ENCODE results near the gene CYP4F8.
A peak's percentile ranks its signal among the peaks of the same experiment; 100 is the strongest.

The CYP4F8 gene

DNA sequence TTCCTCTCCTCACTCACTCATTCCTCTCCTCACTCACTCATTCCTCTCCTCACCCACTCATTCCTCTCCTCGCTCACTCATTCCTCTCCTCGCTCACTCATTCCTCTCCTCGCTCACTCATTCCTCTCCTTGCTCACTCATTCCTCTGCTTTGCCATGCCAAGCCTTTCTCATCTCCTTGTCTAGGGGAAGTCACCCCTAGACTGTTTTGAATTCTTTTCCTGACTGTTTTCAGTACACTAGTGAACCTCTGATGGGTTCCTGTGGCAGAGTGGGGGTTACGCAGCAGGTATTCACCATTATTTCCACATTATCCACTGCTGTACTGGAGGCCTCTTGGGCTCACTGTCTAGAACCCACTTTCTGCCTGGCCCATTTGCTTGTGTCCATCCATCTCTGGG lies 1.2 kb downstream of the CYP4F8 start:
- TF ChIP-seq EGR1 (IDR thresholded peaks at IDR 0.05) = no peak
- TF ChIP-seq NFIC (IDR thresholded peaks at IDR 0.05) = no peak
- no peak for TF ChIP-seq CEBPB (IDR thresholded peaks at IDR 0.05)
- TF ChIP-seq, protein P1, sequence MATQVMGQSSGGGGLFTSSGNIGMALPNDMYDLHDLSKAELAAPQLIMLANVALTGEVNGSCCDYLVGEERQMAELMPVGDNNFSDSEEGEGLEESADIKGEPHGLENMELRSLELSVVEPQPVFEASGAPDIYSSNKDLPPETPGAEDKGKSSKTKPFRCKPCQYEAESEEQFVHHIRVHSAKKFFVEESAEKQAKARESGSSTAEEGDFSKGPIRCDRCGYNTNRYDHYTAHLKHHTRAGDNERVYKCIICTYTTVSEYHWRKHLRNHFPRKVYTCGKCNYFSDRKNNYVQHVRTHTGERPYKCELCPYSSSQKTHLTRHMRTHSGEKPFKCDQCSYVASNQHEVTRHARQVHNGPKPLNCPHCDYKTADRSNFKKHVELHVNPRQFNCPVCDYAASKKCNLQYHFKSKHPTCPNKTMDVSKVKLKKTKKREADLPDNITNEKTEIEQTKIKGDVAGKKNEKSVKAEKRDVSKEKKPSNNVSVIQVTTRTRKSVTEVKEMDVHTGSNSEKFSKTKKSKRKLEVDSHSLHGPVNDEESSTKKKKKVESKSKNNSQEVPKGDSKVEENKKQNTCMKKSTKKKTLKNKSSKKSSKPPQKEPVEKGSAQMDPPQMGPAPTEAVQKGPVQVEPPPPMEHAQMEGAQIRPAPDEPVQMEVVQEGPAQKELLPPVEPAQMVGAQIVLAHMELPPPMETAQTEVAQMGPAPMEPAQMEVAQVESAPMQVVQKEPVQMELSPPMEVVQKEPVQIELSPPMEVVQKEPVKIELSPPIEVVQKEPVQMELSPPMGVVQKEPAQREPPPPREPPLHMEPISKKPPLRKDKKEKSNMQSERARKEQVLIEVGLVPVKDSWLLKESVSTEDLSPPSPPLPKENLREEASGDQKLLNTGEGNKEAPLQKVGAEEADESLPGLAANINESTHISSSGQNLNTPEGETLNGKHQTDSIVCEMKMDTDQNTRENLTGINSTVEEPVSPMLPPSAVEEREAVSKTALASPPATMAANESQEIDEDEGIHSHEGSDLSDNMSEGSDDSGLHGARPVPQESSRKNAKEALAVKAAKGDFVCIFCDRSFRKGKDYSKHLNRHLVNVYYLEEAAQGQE (IDR thresholded peaks at IDR 0.05; ENCODE audit: low read depth) = no peak
- no peak for TF ChIP-seq RAD21 (IDR thresholded peaks at IDR 0.05; ENCODE audit: low read depth)
- no peak for TF ChIP-seq ZBTB7A (IDR thresholded peaks at IDR 0.05; ENCODE audit: low read depth)

DNA sequence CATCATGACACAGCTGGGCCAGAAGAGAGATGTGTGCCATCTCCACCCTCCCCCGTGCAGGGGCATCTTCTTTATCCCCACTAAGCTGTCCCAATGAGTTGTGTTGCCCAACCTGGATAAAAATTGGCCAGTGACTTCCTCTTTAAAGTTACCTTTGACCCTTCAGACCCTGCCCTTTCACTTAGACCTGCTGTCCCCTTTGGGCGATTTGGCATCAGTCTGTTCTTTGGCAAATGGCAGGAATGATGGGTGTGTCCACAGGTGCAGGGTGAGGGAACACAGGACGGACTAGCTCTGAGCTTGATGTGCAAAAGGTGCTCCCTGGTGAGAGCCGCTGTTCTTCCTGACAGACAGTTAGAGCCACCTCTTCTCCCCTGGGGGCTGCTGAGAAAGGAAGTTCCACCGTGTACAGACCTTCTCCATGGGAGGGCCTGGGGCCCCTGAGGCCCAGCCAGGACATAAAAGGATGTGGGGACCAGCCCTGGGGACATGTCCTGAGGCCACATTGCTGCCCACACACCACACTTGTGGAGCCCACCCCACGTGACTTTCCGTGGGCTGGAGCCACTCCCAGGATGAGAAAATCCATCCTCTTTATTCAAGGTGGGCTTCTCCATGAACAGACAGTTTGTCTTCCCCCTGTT lies 1.7 kb downstream of the CYP4F8 start:
- no peak for TF ChIP-seq CEBPB (IDR thresholded peaks at IDR 0.05)

DNA sequence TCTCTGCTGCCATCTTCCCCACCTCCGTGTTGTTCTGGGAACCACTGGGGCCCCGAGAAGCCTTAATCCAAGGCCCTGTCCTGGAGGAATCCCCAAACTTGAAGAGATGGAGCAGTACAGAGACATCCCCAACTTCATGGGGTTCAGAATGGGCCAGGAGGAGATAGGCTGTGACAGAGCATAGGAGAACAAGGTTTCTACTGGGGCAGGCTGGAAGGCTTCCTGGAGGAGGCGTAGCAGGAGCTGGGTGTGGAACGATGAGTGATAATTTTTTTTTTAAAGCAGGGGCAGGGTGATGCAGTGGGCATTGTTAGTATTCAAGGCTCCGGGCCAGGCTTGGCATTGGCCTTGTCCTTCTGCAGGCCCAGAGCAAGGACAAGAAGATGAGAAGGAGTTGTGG lies 3.3 kb downstream of the CYP4F8 start:
- no peak for TF ChIP-seq EP300 (IDR thresholded peaks at IDR 0.05; ENCODE audit: borderline replicate concordance)
- TF ChIP-seq FOXM1 (IDR thresholded peaks at IDR 0.05; ENCODE audit: borderline replicate concordance, low read depth) = no peak
- TF ChIP-seq EGR1 (IDR thresholded peaks at IDR 0.05) = no peak
- TF ChIP-seq, protein P2, sequence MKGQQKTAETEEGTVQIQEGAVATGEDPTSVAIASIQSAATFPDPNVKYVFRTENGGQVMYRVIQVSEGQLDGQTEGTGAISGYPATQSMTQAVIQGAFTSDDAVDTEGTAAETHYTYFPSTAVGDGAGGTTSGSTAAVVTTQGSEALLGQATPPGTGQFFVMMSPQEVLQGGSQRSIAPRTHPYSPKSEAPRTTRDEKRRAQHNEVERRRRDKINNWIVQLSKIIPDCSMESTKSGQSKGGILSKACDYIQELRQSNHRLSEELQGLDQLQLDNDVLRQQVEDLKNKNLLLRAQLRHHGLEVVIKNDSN (IDR thresholded peaks at IDR 0.05) = no peak
- TF ChIP-seq CREB1 (IDR thresholded peaks at IDR 0.05; ENCODE audit: low read depth) = no peak
- TF ChIP-seq TAF1 (IDR thresholded peaks at IDR 0.05; ENCODE audit: low read depth) = no peak
- TF ChIP-seq, protein P3, sequence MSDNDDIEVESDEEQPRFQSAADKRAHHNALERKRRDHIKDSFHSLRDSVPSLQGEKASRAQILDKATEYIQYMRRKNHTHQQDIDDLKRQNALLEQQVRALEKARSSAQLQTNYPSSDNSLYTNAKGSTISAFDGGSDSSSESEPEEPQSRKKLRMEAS (IDR thresholded peaks at IDR 0.05) = no peak
- no peak for TF ChIP-seq TCF12 (IDR thresholded peaks at IDR 0.05; ENCODE audit: low read depth)
- TF ChIP-seq ZBTB7A (IDR thresholded peaks at IDR 0.05; ENCODE audit: low read depth) = no peak
- no peak for TF ChIP-seq CEBPB (IDR thresholded peaks at IDR 0.05)

DNA sequence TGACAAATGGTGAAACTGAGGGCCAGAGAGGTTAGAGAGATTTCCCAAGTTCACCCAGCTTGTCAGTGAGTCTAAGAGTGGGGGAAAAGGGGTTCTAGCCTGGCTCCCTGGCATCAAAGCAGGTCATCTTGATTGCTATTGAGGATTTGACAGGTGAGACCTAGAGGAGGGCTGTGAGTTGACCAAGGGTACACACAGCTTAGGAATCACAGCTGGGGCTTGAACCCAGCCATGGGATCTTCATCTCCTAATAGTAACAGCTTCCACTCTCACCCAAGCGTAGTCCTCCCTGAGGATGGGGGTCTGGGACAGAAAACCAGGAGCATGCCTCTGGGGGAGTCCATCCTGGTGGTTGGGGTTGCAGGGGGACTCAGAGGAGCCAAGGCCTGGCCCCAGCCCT lies 6.8 kb downstream of the CYP4F8 start:
- TF ChIP-seq EGR1 (IDR thresholded peaks at IDR 0.05) (no peak), TEAD4 (IDR thresholded peaks at IDR 0.05) (no peak), ZBTB7A (IDR thresholded peaks at IDR 0.05; ENCODE audit: low read depth) (no peak), EP300 (IDR thresholded peaks at IDR 0.05; ENCODE audit: borderline replicate concordance) (no peak), TAF1 (IDR thresholded peaks at IDR 0.05; ENCODE audit: low read depth) (no peak), FOXM1 (IDR thresholded peaks at IDR 0.05; ENCODE audit: borderline replicate concordance, low read depth) (no peak), NFIC (IDR thresholded peaks at IDR 0.05) (no peak)
- TF ChIP-seq, protein P3 (IDR thresholded peaks at IDR 0.05) = no peak
- TF ChIP-seq, protein P2 (IDR thresholded peaks at IDR 0.05) = no peak
- TF ChIP-seq, protein P1 (IDR thresholded peaks at IDR 0.05; ENCODE audit: low read depth) = no peak

DNA sequence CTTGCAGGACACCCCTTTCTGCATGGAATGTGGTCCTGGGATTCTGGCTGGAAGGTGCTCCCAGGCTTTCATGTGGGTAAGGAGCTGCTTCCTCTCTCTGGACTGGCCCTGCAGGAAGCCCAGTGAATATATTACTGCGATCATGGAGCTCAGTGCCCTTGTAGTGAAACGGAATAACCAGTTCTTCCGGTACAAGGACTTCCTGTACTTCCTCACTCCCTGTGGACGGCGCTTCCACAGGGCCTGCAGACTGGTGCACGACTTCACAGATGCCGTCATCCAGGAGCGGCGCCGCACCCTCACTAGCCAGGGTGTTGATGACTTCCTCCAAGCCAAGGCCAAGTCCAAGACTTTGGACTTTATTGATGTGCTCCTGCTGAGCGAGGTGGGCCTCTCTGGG lies 8.0 kb downstream of the CYP4F8 start:
- TF ChIP-seq NFIC (IDR thresholded peaks at IDR 0.05) (no peak), CEBPB (IDR thresholded peaks at IDR 0.05) (no peak), TEAD4 (IDR thresholded peaks at IDR 0.05) (no peak)

DNA sequence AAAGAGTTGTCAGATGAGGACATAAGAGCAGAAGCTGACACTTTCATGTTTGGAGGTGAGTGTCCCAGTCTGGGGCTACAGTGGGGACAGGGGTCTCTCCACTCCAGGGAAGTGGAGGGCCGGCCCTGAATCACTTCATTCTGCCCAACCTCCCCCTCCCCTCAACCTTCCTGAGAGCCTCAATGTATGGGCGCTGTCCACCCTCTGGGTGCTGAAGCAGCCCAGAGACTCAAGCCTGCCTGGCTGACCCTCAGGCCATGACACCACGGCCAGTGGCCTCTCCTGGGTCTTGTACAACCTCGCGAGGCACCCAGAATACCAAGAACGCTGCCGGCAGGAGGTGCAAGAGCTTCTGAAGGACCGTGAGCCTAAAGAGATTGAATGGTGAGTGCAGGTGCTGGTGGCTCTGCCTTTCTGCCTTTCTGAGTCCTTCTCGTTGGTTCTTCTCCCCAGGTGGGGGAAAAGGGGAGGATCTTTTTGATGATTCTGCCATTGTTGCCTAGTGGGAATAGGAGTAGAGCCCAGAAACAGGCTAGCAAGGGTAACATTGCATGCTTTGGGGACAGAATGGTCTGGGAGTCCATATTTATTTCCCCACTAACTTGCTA lies 8.8 kb downstream of the CYP4F8 start:
- TF ChIP-seq RAD21 (IDR thresholded peaks at IDR 0.05; ENCODE audit: low read depth) = no peak
- no peak for TF ChIP-seq EGR1 (IDR thresholded peaks at IDR 0.05)
- no peak for TF ChIP-seq NFIC (IDR thresholded peaks at IDR 0.05)
- no peak for TF ChIP-seq TEAD4 (IDR thresholded peaks at IDR 0.05)
- TF ChIP-seq, protein P1 (IDR thresholded peaks at IDR 0.05; ENCODE audit: low read depth) = peak; percentile 96
- TF ChIP-seq YY1 (IDR thresholded peaks at IDR 0.05; ENCODE audit: low read depth) = 0 out of 2 replicates have a peak, but pooled peaks have one; percentile 33
